IMR-90 (cell line): ENCODE measurements around the gene IGSF10. TPM values are rescaled to one million over a fixed set of nuclear protein-coding genes. Genes with fewer than 3 reads are reported as not detected.

ENCODE experiments used
- ATAC-seq: fragments of 200-7000 bp; cut with Tn5 transposase; 2 replicates; pipeline ENCODE4 v1.9.1; 2020; ENCODE audit warnings: low read depth, mild to moderate bottlenecking, moderate library complexity
- BruUV-seq: library from RNA; stranded (reverse); fragments of 400-500 nt; replicated peaks from 2 replicates; lab custom pipeline; 2021; lab: Mats Ljungman, UMichigan
- CTCF ChIA-PET: fragments of 300-600 bp; formaldehyde crosslinking; extraction: SDS; loops from one replicate; lab custom pipeline; 2021; ENCODE audit warnings: antibody characterized with exemption; lab: Yijun Ruan, JAX
- POLR2A ChIA-PET: fragments of 300-600 bp; sonication (Branson Sonifier 250); formaldehyde crosslinking; loops from one replicate; lab custom pipeline; 2022; ENCODE audit warnings: antibody characterized with exemption; ENCODE audit not compliant: unreplicated experiment; lab: Charles Lee
- DNase-seq: peaks from one replicate; pipeline ENCODE4 v3.0.0; 2013
- H2AFZ ChIP-seq: replicated peaks from 2 replicates; pipeline ENCODE3; 2013; ENCODE audit warnings: low read length, mild to moderate bottlenecking; ENCODE audit not compliant: poor library complexity
- H2AK5ac ChIP-seq: 2 replicates; pipeline ENCODE4 v1.6.1; 2013; ENCODE audit warnings: low read depth, low read length, inconsistent platforms
- H2AK9ac ChIP-seq: replicated peaks from 2 replicates; pipeline ENCODE3; 2013; ENCODE audit warnings: mild to moderate bottlenecking, low read depth, low read length, moderate library complexity; ENCODE audit not compliant: poor library complexity
- H2BK120ac ChIP-seq: 2 replicates; pipeline ENCODE4 v1.6.1; 2013; ENCODE audit warnings: low read depth, low read length, inconsistent platforms
- H2BK15ac ChIP-seq: 3 replicates; pipeline ENCODE4 v1.6.1; 2013; ENCODE audit warnings: low read depth, low read length, inconsistent platforms
- H2BK20ac ChIP-seq: 2 replicates; pipeline ENCODE4 v1.6.1; 2013; ENCODE audit warnings: low read depth, mild to moderate bottlenecking, inconsistent platforms, low read length, moderate library complexity
- H2BK5ac ChIP-seq: 2 replicates; pipeline ENCODE4 v1.6.1; 2013; ENCODE audit warnings: mild to moderate bottlenecking, low read depth, low read length, inconsistent platforms; ENCODE audit not compliant: poor library complexity, severe bottlenecking
- H3K14ac ChIP-seq: replicated peaks from 2 replicates; pipeline ENCODE4 v1.6.1; 2013; ENCODE audit warnings: low read depth, low read length, inconsistent platforms
- H3K18ac ChIP-seq: 2 replicates; pipeline ENCODE4 v1.6.1; 2013; ENCODE audit warnings: low read depth, low read length, control low read depth
- H3K23ac ChIP-seq: 2 replicates; pipeline ENCODE4 v1.6.1; 2013; ENCODE audit warnings: low read depth, low read length, inconsistent platforms
- H3K27ac ChIP-seq: 2 replicates; pipeline ENCODE4 v1.5.1; 2013; ENCODE audit warnings: mild to moderate bottlenecking, control low read depth, low read length; ENCODE audit not compliant: insufficient read depth
- H3K27me3 ChIP-seq: 2 replicates; pipeline ENCODE4 v1.6.1; 2013; ENCODE audit warnings: low read length; ENCODE audit not compliant: control insufficient read depth, insufficient read depth
- H3K36me3 ChIP-seq: 2 replicates; pipeline ENCODE4 v1.6.1; 2013; ENCODE audit warnings: low read length, mixed read lengths; ENCODE audit not compliant: control insufficient read depth, insufficient read depth
- H3K4ac ChIP-seq: 2 replicates; pipeline ENCODE4 v1.6.1; 2013; ENCODE audit warnings: low read depth, low read length, inconsistent platforms
- H3K4me1 ChIP-seq: 2 replicates; pipeline ENCODE4 v1.6.1; 2013; ENCODE audit warnings: low read length, mixed read lengths; ENCODE audit not compliant: control insufficient read depth, insufficient read depth
- H3K4me2 ChIP-seq: 2 replicates; pipeline ENCODE4 v1.6.1; 2013; ENCODE audit warnings: low read depth, mild to moderate bottlenecking, control low read depth, low read length, moderate library complexity
- H3K4me3 ChIP-seq: 2 replicates; pipeline ENCODE4 v1.5.1; 2013; ENCODE audit warnings: low read depth, mild to moderate bottlenecking, control low read depth, low read length, moderate library complexity; ENCODE audit not compliant: insufficient read depth
- H3K56ac ChIP-seq: 2 replicates; pipeline ENCODE4 v1.6.1; 2013; ENCODE audit warnings: low read length, inconsistent platforms; ENCODE audit not compliant: insufficient read depth; ENCODE audit errors: extremely low read depth
- H3K79me1 ChIP-seq, 2 experiments: 2 replicates each; pipeline ENCODE4 v1.6.1; 2013; ENCODE audit warnings: low read length in 2 of 2, inconsistent platforms in 1 of 2, low read depth in 1 of 2
- H3K9ac ChIP-seq: 2 replicates; pipeline ENCODE4 v1.6.1; 2013; ENCODE audit warnings: low read depth, low read length, control low read depth
- H3K9me1 ChIP-seq: 2 replicates; pipeline ENCODE4 v1.6.1; 2013; ENCODE audit warnings: low read length, inconsistent platforms; ENCODE audit not compliant: insufficient read depth
- H3K9me3 ChIP-seq: 2 replicates; pipeline ENCODE4 v1.6.1; 2013; ENCODE audit warnings: low read length; ENCODE audit not compliant: control insufficient read depth, insufficient read depth
- H4K20me1 ChIP-seq: 2 replicates; pipeline ENCODE4 v1.6.1; 2013; ENCODE audit warnings: low read length, inconsistent platforms; ENCODE audit not compliant: insufficient read depth
- H4K5ac ChIP-seq: 2 replicates; pipeline ENCODE4 v1.6.1; 2013; ENCODE audit warnings: mild to moderate bottlenecking, low read depth, low read length, control low read depth
- H4K8ac ChIP-seq, 2 experiments: 2 replicates each; pipeline ENCODE4 v1.6.1; 2013; ENCODE audit warnings: low read depth in 2 of 2, low read length in 2 of 2, control low read depth in 1 of 2, inconsistent platforms in 1 of 2
- H4K91ac ChIP-seq: 2 replicates; pipeline ENCODE4 v1.6.1; 2013; ENCODE audit warnings: low read depth, low read length, inconsistent platforms; ENCODE audit not compliant: insufficient read depth
- BHLHE40 ChIP-seq: fragments of 150-350 bp; IDR thresholded peaks from 2 replicates; pipeline ENCODE4 v1.6.1; 2016; ENCODE audit warnings: mild to moderate bottlenecking, low read depth, low read length
- CEBPB ChIP-seq: IDR thresholded peaks from 2 replicates; pipeline ENCODE4 v1.6.1; 2012; ENCODE audit warnings: low read depth, low read length, improper control_type of control experiment
- ELK1 ChIP-seq: fragments of 150-350 bp; IDR thresholded peaks from 2 replicates; pipeline ENCODE4 v1.6.1; 2016; ENCODE audit warnings: low read depth, mild to moderate bottlenecking, low read length, moderate library complexity, borderline replicate concordance
- FOS ChIP-seq: fragments of 150-350 bp; IDR thresholded peaks from 2 replicates; pipeline ENCODE4 v1.6.1; 2016; ENCODE audit warnings: low read depth, low read length
- MAFK ChIP-seq: IDR thresholded peaks from 2 replicates; pipeline ENCODE4 v1.6.1; 2012; ENCODE audit warnings: low read depth, low read length, improper control_type of control experiment
- MAZ ChIP-seq: IDR thresholded peaks from 2 replicates; pipeline ENCODE4 v1.6.1; 2012; ENCODE audit warnings: low read depth, mild to moderate bottlenecking, low read length, improper control_type of control experiment, moderate library complexity, borderline replicate concordance
- MXI1 ChIP-seq: IDR thresholded peaks from 2 replicates; pipeline ENCODE4 v1.6.1; 2012; ENCODE audit warnings: low read depth, mild to moderate bottlenecking, low read length, moderate library complexity, borderline replicate concordance
- NFE2L2 ChIP-seq: fragments of 150-350 bp; IDR thresholded peaks from 2 replicates; pipeline ENCODE4 v1.6.1; 2016; ENCODE audit warnings: low read depth, mild to moderate bottlenecking, low read length
- POLR2A ChIP-seq: IDR thresholded peaks from 2 replicates; pipeline ENCODE4 v1.6.1; 2012; ENCODE audit warnings: mild to moderate bottlenecking, low read depth, low read length
- RAD21 ChIP-seq: IDR thresholded peaks from 2 replicates; pipeline ENCODE4 v1.6.1; 2012; ENCODE audit warnings: low read length, improper control_type of control experiment
- RCOR1 ChIP-seq: IDR thresholded peaks from 2 replicates; pipeline ENCODE4 v1.6.1; 2012; ENCODE audit warnings: mild to moderate bottlenecking, low read length, improper control_type of control experiment; ENCODE audit not compliant: insufficient replicate concordance
- RFX5 ChIP-seq: IDR thresholded peaks from 2 replicates; pipeline ENCODE4 v1.8.0; 2012; ENCODE audit warnings: low read depth, mild to moderate bottlenecking, low read length, moderate library complexity
- SMC3 ChIP-seq: fragments of 150-350 bp; IDR thresholded peaks from 2 replicates; pipeline ENCODE4 v1.6.1; 2016; ENCODE audit warnings: low read depth, mild to moderate bottlenecking, antibody characterized with exemption, low read length, moderate library complexity
- USF2 ChIP-seq: fragments of 150-350 bp; IDR thresholded peaks from 2 replicates; pipeline ENCODE4 v1.6.1; 2017; ENCODE audit warnings: mild to moderate bottlenecking, antibody characterized with exemption, low read length, low read depth
- WGBS, 2 experiments: methylation state at CpG; one replicate each; pipeline versions ENCODE4 v1.1.5 to v1.1.7; 2013; ENCODE audit warnings: missing lambda C conversion rate in 2 of 2; ENCODE audit not compliant: insufficient read length in 1 of 2; ENCODE audit errors: extremely low coverage in 2 of 2; 5-methylcytosine and 5-hydroxymethylcytosine counted together
- dilution Hi-C: fragments of 300-500 bp; cut with HindIII; formaldehyde crosslinking; loops from one replicate; pipeline ENCODE4 v1.14.3; 2018; ENCODE audit warnings: low sequenced_read_pairs; ENCODE audit not compliant: unreplicated experiment
- in situ Hi-C: fragments of 300-500 bp; cut with MboI; formaldehyde crosslinking; loops from 3 replicates; pipeline ENCODE4 v1.14.3; 2019; ENCODE audit warnings: low sequenced_read_pairs, inconsistent platforms, mixed read lengths
- intact Hi-C: fragments of 100-400 bp; cut with micrococcal nuclease; formaldehyde crosslinking; loops from 2 replicates; pipeline ENCODE4 v1.10.0; 2022
- polyA plus RNA-seq, 3 experiments: library from polyadenylated mRNA; depleted of rRNA; stranded (reverse); fragments of >200 nt; gene quantifications; 2 replicates each; pipeline ENCODE4 v1.2.3, GENCODE V29; 2012; ENCODE audit warnings: low replicate concordance in 1 of 3
- total RNA-seq: library from RNA; depleted of rRNA; stranded (reverse); fragments of >200 nt; gene quantifications from 2 replicates; pipeline ENCODE4 v1.2.3, GENCODE V29; 2012
- TF ChIP-seq, protein P1 (sequence below): conservative IDR thresholded peaks from 2 replicates; pipeline ENCODE4 v1.5.1; 2012; ENCODE audit warnings: mild to moderate bottlenecking, low read depth, low read length, improper control_type of control experiment

IGSF10 gene
- total and polyA plus RNA-seq, 2 of the 4 experiments (the other 2 are of a cell fraction), result under 0.01 to 0.07 TPM

DNA sequence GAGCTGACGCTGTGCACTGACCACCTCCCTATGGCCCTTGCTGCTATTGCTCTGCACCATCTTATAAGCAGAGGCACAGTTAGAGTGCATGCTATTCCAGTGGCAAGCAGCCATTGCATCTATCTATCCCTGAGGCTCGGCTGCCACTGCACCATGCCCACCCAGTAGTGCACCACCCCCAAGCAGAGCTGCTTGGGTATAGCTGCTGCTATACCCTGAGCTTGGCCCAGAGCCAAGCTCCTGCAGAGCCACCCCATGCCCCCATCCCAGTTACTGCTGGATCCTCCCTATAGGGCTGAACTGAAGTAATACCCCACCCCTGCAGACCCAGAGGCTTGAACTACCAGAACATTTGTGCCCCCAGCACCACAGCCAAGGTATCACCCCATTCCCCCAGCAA, 19.6 kb upstream of the IGSF10 start:
- no peak overlapping the region for H3K23ac ChIP-seq
- no peak overlapping the region for H3K56ac ChIP-seq
- intact Hi-C loops (no loop called here), in situ Hi-C loops (no loop called here), dilution Hi-C loops (no loop called here)
- no peak overlapping the region for H2BK120ac ChIP-seq
- POLR2A ChIA-PET, result no interaction called here
- no peaks in the 10 kb centered on the region for H3K4me1 ChIP-seq
- no peak overlapping the region for H3K18ac ChIP-seq
- no peak overlapping the region for H2AK9ac ChIP-seq
- H3K4me2 ChIP-seq, result no peak overlapping the region
- no peaks in the 10 kb centered on the region for H3K27me3 ChIP-seq
- H3K9me1 ChIP-seq, result no peaks in the 10 kb centered on the region
- no peak overlapping the region for H2BK15ac ChIP-seq
- H2BK20ac ChIP-seq, result no peak overlapping the region
- 83% methylated on average over 2 of the region's 2 CpGs; no CpG with 5 or more reads in 1 of the 2 experiments for WGBS, 2 experiments
- H4K8ac ChIP-seq, result no peak overlapping the region
- ATAC-seq (no peak), DNase-seq (no peak)
- no peaks in the 10 kb centered on the region for H3K79me1 ChIP-seq
- H4K20me1 ChIP-seq, result no peaks in the 10 kb centered on the region
- TF ChIP-seq USF2 (no peak), FOS (no peak), BHLHE40 (no peak), MXI1 (no peak), RCOR1 (no peak), POLR2A (no peak), RAD21 (no peak), MAZ (no peak), MAFK (no peak), RFX5 (no peak), NFE2L2 (no peak), SMC3 (no peak), CEBPB (no peak), ELK1 (no peak)
- TF ChIP-seq, protein P1, sequence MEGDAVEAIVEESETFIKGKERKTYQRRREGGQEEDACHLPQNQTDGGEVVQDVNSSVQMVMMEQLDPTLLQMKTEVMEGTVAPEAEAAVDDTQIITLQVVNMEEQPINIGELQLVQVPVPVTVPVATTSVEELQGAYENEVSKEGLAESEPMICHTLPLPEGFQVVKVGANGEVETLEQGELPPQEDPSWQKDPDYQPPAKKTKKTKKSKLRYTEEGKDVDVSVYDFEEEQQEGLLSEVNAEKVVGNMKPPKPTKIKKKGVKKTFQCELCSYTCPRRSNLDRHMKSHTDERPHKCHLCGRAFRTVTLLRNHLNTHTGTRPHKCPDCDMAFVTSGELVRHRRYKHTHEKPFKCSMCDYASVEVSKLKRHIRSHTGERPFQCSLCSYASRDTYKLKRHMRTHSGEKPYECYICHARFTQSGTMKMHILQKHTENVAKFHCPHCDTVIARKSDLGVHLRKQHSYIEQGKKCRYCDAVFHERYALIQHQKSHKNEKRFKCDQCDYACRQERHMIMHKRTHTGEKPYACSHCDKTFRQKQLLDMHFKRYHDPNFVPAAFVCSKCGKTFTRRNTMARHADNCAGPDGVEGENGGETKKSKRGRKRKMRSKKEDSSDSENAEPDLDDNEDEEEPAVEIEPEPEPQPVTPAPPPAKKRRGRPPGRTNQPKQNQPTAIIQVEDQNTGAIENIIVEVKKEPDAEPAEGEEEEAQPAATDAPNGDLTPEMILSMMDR, result no peak
- H3K36me3 ChIP-seq, result no peaks in the 10 kb centered on the region
- H2AK5ac ChIP-seq, result no peak overlapping the region
- no peak overlapping the region for H3K9ac ChIP-seq
- no peak overlapping the region for H3K14ac ChIP-seq
- no peak overlapping the region for H3K4me3 ChIP-seq
- no peak overlapping the region for H3K27ac ChIP-seq
- no peak overlapping the region for H3K4ac ChIP-seq
- no peaks in the 10 kb centered on the region for H3K9me3 ChIP-seq
- CTCF ChIA-PET, result interaction anchor here (0.6 kb wide), 1 partner anchor 21 kb away, joined by 3 read pairs; no protein-coding TSS in a partner anchor
- no peak overlapping the region for H4K91ac ChIP-seq
- H2AFZ ChIP-seq, result no peak overlapping the region
- H2BK5ac ChIP-seq, result no peak overlapping the region
- H4K5ac ChIP-seq, result no peak overlapping the region
- no TSS peak for BruUV-seq
